Myocyte (in vitro differentiated cells): ENCODE measurements around the gene CLCA4. TPM values are rescaled to one million over a fixed set of nuclear protein-coding genes. Genes with fewer than 3 reads are reported as not detected.

Experiments used
- DNase-seq: peaks from one replicate; pipeline ENCODE4 v3.0.0-alpha.2; 2012; ENCODE audit warnings: low read depth
- total RNA-seq: library from RNA; depleted of rRNA; stranded (reverse); fragments of >200 nt; gene quantifications from 2 replicates; pipeline ENCODE4 v1.2.3, GENCODE V29; 2014

CLCA4 gene
- total RNA-seq, 1 donor from 2014 or later: not detected

DNA sequence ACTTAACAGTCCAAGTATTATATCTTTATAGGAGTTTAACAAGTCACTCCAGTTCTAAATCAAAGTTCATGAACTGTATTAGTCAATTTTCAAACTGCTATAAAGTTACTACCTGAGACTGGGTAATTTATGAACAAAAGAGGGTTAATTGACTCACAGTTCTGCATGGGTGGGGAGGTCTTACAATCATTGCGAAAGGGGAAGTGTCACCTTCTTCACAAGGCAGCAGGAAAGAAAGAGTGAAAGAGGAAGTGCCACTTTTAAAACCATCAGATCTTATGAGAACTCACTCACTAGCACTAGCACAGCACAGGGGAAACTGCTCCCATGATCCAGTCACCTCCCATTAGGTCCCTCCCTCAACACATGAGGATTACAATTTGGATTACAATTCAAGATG, 70.0 kb downstream of the CLCA4 start:
- no peak for DNase-seq

DNA sequence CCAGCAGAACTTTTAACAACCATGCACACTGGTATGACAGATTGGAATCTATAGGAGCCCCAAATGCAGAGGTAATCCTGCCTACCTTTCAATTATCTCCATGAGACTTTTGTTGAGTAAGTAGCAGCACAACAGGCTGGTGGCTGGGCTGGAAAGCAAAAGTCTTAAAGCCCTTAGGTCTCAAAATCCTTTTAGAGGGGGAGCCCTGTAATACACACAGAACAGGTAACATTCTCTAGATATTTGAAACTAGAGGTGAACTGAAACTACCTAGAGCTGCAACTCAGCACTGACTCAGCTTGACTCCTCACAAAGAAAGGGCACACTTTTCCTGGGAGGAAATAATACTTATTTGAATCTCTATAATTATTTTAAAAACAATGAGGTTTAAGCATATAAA, 71.5 kb downstream of the CLCA4 start:
- DNase-seq: no peak

- no peak for DNase-seq
Measured at GRCh38 chr1:86619313-86619712, 72.4 kb downstream of the CLCA4 start.

GRCh38 chr1:86621286-86621685, 74.4 kb downstream of the CLCA4 start:
- DNase-seq: no peak

Other genes with a start within 250 kb of the CLCA4 start
- 14.7 and 18.5 TPM in 2 replicates for gene ODF2L, start 150.8 kb upstream of the CLCA4 start, total RNA-seq
- 0.62 and 0.83 TPM in 2 replicates for gene CLCA2, start 122.9 kb upstream of the CLCA4 start, total RNA-seq
- not detected in 2 replicates for gene CLCA1, start 78.2 kb upstream of the CLCA4 start, total RNA-seq
- 70.2 and 77.9 TPM in 2 replicates for gene SH3GLB1, start 157.5 kb downstream of the CLCA4 start, total RNA-seq